ENCODE data around the gene PDZD2.
"Not testable (repeated sequence)": the region's sequence is repeated elsewhere in the genome, so short reads cannot be mapped to it uniquely, and the experiment has no call there.

Gene PDZD2

DNA sequence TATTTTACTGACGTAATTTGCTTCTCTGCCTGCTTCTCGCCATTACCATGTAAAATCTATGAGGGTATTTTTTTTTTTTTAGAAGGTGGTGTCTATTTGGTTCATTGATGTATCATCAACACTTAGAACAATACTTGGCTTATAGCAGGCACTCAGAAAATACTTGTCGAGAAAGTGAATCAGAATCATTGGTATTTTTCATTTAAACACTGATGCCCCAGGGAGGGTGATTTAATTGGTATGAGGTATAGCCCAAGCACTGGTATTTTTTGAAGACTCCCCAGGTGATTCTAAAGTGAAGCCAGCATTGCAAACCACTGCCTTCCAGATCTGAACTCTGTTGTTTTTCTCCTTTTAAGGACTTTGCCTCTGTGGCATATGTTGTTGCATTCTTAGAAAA is 16.6 kb downstream of the PDZD2 start:
- Mint-ChIP-seq H3K36me3 (no peaks in the 10 kb centered on the region), H3K27ac (no peak overlapping the region), H3K4me1 (ENCODE audit: low read depth) (no peaks in the 10 kb centered on the region), H3K27me3 (peaks cover 7% of the 10 kb centered on the region), H3K4me3 (no peak overlapping the region), H3K9me3 (ENCODE audit: low read depth) (no peaks in the 10 kb centered on the region)

DNA sequence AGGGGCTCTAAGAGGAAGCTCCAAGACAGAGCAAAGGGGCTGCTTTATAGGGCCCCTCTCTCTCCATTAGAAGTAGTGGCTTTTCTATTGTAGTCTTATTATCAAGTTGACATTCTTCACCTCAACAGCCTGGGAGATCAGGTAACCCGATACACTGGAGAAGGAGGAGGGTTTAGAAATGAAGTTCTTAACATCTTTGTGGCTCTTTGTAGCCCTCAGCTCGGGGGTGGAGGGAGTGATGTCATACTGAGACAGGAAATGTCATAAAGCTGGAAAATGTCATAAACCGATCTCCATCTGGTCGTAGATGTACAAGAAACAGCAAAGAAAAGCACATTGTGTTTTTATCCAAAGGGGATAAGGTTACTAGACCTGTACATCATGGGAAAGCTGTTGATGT is 17.9 kb downstream of the PDZD2 start:
- no peak overlapping the region for H3K4me3 Mint-ChIP-seq
- H3K9me3 Mint-ChIP-seq (ENCODE audit: low read depth), result no peaks in the 10 kb centered on the region
- no peaks in the 10 kb centered on the region for H3K4me1 Mint-ChIP-seq (ENCODE audit: low read depth)
- peaks cover 7% of the 10 kb centered on the region for H3K27me3 Mint-ChIP-seq
- no peaks in the 10 kb centered on the region for H3K36me3 Mint-ChIP-seq
- no peak overlapping the region for H3K27ac Mint-ChIP-seq

DNA sequence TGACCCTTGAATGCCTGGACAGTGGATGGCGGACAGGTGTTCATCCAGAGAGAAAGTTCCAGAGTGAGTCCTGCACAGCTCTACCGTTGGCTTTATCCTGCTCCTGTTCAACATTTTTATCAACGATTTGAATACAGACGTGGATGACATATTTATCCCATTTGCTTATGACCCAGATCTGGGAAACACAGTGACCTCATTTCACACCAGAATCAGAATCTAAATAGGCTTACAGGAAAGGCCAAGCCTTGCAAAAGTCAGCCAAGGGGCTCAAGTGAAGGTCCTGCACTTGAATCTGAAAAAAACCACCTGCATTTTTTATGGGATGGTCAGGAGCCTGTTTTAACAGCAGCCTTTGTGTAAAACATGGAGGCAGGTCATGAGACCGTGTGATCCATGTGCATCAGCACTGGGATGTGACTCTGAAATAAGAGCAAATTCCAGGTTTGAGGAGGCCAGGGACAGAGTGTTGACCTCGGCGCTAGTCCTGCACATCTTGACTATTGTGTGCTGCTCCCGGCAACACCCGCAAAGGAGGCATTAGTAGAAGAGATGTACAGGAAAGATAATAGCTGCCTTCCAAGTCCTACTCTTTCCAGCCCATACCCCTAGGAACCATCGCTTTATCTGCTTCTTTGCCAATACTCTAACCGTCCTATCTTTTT is 18.5 kb downstream of the PDZD2 start:
- no peaks in the 10 kb centered on the region for H3K9me3 Mint-ChIP-seq (ENCODE audit: low read depth)
- H3K27me3 Mint-ChIP-seq, result peaks cover 7% of the 10 kb centered on the region
- no peak overlapping the region for H3K4me3 Mint-ChIP-seq
- H3K27ac Mint-ChIP-seq, result no peak overlapping the region
- no peaks in the 10 kb centered on the region for H3K36me3 Mint-ChIP-seq
- no peaks in the 10 kb centered on the region for H3K4me1 Mint-ChIP-seq (ENCODE audit: low read depth)

DNA sequence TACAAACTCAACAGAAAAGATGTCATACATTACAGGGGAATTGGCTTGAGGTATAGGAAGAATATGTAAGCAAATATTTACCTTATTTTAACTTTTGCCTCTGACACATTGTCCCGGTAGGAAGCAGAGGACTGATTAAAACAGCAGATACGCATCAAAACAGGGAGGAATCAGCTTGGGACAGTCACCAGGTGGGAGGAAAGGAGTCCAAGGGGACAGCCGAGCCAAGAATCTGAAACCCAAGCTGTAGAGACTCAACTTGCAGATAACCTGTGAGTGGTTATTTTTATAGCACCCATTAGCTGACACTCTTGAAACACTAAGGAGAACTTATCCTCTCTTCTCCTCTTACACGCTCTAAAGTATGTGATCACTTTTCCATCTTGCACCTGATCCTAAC is 22.3 kb downstream of the PDZD2 start:
- H3K4me1 Mint-ChIP-seq (ENCODE audit: low read depth), result no peaks in the 10 kb centered on the region
- no peaks in the 10 kb centered on the region for H3K9me3 Mint-ChIP-seq (ENCODE audit: low read depth)
- H3K27me3 Mint-ChIP-seq, result peaks cover 7% of the 10 kb centered on the region
- no peak overlapping the region for H3K27ac Mint-ChIP-seq
- H3K36me3 Mint-ChIP-seq, result no peaks in the 10 kb centered on the region
- no peak overlapping the region for H3K4me3 Mint-ChIP-seq

DNA sequence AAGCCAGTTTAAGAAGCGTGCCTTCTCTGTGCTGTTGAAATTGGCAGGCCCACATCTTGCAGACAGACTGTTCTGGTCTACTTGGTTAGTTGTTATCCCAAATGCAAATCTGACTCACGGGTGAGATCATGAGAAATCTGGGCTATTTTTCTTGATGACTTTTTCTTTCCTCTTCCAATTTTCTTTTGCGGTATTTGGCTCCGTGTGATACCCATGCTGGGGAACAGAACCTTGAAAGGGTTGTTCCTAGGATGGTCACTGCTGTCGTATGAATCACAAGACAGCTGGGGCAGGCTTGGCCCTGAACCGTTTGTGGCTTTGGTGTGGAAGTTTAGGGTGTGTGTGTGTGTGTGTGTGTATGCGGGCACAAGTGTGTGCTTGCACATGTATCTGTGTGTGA is 24.6 kb downstream of the PDZD2 start:
- Mint-ChIP-seq H3K4me3 (no peak overlapping the region), H3K4me1 (ENCODE audit: low read depth) (no peaks in the 10 kb centered on the region), H3K27me3 (peaks cover 7% of the 10 kb centered on the region), H3K27ac (no peak overlapping the region), H3K9me3 (ENCODE audit: low read depth) (no peaks in the 10 kb centered on the region), H3K36me3 (no peaks in the 10 kb centered on the region)

DNA sequence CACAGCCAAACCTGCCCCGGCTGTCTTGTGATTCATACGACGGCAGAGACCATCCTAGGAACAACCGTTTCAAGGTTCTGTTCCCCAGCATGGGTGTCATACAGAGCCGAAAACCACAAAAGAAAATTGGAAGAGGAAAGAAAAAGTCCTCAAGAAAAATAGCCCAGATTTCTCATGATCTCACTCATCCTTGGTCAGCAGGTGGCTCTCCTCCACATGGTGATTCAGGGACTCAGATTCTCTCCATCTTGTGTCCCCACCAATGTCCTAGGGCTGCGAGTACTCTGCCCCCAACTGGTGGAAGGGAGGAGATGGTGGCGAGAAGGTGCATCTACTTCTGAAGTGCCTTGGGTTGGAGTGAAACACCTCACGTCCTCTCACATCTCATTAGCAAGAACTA is 25.6 kb downstream of the PDZD2 start:
- Mint-ChIP-seq H3K4me3 (no peak overlapping the region), H3K27me3 (peaks cover 5% of the 10 kb centered on the region), H3K36me3 (no peaks in the 10 kb centered on the region), H3K4me1 (ENCODE audit: low read depth) (no peaks in the 10 kb centered on the region), H3K9me3 (ENCODE audit: low read depth) (no peaks in the 10 kb centered on the region), H3K27ac (no peak overlapping the region)

DNA sequence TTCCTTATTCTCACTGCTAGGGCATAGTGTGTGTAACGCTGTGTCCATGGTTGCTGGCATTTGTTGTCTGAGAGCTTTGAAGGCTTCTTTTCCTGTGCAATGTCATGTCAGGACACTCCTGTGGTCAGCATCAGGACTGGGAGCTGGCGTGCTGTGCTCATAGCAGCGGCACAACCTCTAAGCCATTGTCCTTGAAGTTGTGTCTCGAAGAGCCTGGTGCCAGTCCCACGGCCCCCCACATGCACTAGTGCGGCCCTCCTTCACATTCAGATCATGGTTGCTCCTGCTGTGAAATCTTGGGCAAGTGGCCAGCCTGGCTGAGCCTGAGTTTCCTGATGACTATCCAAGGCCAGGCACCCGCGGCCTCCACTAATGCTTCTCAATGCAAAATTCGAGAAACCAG is 32.4 kb downstream of the PDZD2 start:
- Mint-ChIP-seq H3K4me1 (ENCODE audit: low read depth) (no peaks in the 10 kb centered on the region), H3K27ac (no peak overlapping the region), H3K27me3 (peaks cover 3% of the 10 kb centered on the region), H3K36me3 (no peaks in the 10 kb centered on the region), H3K4me3 (no peak overlapping the region), H3K9me3 (ENCODE audit: low read depth) (peaks cover 5% of the 10 kb centered on the region)

DNA sequence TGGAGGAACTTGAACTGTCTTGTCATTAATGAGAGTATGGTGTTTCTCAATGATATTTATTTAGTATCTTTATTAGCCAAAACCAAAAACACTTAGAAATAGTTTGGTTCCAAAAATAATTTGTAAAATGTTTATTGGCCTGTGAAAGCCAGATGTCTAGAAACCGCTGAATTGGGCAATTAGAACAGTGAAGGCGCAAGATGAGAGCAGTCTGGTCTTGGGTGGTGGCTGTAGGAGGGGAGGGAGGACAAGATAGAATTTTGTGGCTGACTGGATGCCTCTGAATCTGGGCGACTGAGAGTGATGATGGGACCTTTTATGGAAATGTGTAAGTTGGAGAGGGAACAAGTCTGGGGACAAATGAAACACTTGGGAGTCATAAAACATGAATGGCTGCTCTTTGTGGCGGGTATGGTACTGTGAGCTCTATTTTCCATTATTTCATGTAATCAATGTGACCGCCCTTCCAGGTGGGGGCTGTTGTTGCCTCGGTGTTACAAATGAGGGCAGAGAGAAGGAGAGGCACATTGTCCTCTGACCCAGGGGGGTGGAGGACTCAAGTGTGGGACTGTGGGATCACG is 35.5 kb downstream of the PDZD2 start:
- Mint-ChIP-seq H3K27me3 (no peaks in the 10 kb centered on the region), H3K27ac (no peak overlapping the region), H3K4me3 (no peak overlapping the region), H3K9me3 (ENCODE audit: low read depth) (peaks cover 5% of the 10 kb centered on the region), H3K4me1 (ENCODE audit: low read depth) (no peaks in the 10 kb centered on the region), H3K36me3 (no peaks in the 10 kb centered on the region)

DNA sequence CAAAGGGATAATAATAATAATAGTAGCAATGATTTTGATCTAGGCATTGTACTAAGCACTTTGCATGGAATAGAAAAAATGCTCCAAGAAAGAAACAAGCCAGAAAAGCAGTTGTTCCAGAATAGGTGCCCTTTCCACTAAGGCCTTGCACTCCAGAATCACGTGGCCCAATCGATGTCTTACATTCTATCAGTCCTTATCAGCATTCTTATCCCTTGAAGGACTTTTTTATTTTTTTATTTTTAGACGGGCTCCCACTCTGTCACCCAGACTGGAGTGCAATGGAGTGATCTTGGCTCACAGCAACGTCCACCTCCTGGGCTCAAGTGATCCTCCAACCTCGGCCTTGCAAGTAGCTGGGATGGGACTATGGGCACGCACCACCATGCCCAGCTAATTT is 36.5 kb downstream of the PDZD2 start:
- H3K4me1 Mint-ChIP-seq (ENCODE audit: low read depth), result no peaks in the 10 kb centered on the region
- H3K27ac Mint-ChIP-seq, result no peak overlapping the region
- H3K9me3 Mint-ChIP-seq (ENCODE audit: low read depth), result peaks cover 5% of the 10 kb centered on the region
- no peak overlapping the region for H3K4me3 Mint-ChIP-seq
- no peaks in the 10 kb centered on the region for H3K27me3 Mint-ChIP-seq
- H3K36me3 Mint-ChIP-seq, result no peaks in the 10 kb centered on the region

DNA sequence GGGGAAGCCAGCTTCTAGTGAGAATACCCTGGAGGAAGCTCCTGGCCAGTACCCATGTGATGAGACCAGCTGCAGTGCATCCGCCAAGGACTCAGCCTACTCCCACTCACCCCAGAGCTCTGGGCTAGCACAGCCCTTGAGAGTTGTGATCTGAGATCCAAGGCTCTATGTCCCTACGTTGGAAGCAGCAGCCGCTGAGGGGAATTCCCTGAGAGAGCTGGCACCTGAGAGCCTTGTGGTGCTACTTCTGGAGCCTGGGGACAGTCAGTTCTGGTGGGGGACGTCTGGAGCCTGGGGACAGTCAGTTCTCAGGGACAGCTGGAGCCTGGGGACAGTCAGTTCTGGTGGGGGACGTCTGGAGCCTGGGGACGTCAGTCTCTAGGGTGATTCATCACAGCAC is 39.2 kb downstream of the PDZD2 start:
- Mint-ChIP-seq H3K36me3 (no peaks in the 10 kb centered on the region), H3K4me3 (no peak overlapping the region), H3K9me3 (ENCODE audit: low read depth) (peaks cover 1% of the 10 kb centered on the region), H3K27ac (no peak overlapping the region), H3K27me3 (no peaks in the 10 kb centered on the region), H3K4me1 (ENCODE audit: low read depth) (no peaks in the 10 kb centered on the region)

DNA sequence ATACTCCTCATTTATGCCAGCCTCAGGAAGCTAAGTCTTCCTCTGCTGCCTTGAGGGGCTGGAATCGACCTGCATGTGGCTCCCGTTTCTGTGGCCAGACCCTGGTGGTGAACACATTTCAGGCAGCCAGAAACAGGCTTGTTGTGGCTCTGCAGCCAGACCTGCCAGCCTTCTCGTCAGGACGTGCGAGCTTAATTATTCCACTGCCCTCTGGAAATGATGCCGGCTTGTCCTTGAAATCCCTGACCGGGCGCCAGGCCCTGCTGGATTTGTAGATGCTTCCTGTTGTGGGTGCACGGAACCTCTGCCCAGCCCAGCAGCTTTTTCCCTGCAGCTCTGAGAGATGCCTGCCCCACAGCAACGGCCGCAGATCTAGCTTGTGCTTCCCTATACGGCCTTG is 41.6 kb downstream of the PDZD2 start:
- Mint-ChIP-seq H3K27ac (no peak overlapping the region), H3K27me3 (peaks cover 4% of the 10 kb centered on the region), H3K9me3 (ENCODE audit: low read depth) (no peaks in the 10 kb centered on the region), H3K4me1 (ENCODE audit: low read depth) (no peaks in the 10 kb centered on the region), H3K4me3 (no peak overlapping the region), H3K36me3 (no peaks in the 10 kb centered on the region)

DNA sequence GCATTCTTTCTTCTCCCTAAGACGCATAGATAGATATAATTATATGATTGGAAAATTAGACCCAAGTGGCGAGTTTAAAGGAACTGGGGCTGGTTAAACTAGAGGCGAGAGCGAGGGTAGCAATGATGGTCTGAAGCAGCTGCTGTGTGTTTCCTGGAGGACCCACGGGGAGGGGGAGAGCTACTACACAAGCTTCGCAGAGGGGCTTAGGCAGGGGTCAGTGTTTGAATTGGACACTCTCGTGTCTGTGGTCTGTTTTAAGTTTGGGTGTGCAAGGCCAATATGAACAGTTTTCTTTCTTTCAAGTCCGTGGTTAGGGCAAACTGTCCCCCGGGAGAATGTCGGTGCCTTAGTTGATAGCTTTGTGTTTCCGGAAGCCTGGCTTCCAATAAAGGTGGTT is 43.1 kb downstream of the PDZD2 start:
- Mint-ChIP-seq H3K36me3 (no peaks in the 10 kb centered on the region), H3K4me3 (no peak overlapping the region), H3K4me1 (ENCODE audit: low read depth) (no peaks in the 10 kb centered on the region), H3K9me3 (ENCODE audit: low read depth) (no peaks in the 10 kb centered on the region), H3K27me3 (peaks cover 4% of the 10 kb centered on the region), H3K27ac (no peak overlapping the region)

DNA sequence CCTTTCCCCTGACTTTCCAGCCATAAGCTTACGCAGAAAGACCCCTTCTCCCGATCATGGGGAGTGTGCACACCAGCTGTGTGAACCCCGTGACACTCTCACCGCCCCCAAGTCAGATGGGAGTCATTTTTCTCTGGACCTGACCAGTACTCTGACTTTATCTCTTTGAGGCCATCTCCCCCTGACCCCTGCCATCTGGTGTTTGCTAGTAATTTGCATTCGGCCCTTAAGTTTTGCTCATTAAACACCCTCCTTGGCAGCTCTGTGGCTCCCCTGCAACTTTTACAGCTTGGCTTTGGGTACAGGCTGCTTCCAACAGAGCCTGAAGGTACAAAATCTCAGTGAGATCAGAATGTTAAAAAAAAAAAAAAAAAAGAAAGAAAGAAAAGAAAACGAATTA is 43.9 kb downstream of the PDZD2 start:
- Mint-ChIP-seq H3K4me3 (no peak overlapping the region), H3K27me3 (peaks cover 4% of the 10 kb centered on the region), H3K9me3 (ENCODE audit: low read depth) (no peaks in the 10 kb centered on the region), H3K36me3 (no peaks in the 10 kb centered on the region), H3K27ac (no peak overlapping the region), H3K4me1 (ENCODE audit: low read depth) (no peaks in the 10 kb centered on the region)

DNA sequence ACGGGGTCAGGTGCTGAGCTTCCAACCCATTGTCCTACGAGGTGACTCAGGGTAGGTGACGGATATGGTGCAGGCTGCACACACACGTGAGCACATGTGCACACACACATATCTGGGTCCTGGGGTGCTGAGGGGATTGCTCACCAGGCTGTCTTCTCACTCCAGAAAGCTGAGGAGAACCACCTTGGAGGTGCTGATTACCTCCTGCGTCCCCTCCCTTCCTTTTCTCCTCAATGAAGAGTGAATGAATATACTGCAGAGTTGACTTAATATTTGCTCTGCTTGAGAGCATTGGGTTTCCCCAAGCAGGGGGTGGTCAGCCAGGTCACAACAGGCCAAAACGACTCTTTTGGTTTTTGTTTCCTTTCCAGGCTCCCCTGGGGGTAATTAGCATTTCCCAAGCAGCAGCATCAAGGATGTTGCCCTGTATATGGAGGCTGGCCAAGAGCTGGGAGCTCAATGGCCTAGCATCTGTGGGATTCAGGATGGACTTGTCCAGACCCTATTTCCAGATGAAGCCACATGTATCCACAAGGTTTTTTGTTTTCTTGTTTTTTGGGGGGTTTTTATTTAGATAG is 49.7 kb downstream of the PDZD2 start:
- Mint-ChIP-seq H3K36me3 (no peaks in the 10 kb centered on the region), H3K4me1 (ENCODE audit: low read depth) (no peaks in the 10 kb centered on the region), H3K9me3 (ENCODE audit: low read depth) (no peaks in the 10 kb centered on the region), H3K4me3 (no peak overlapping the region), H3K27ac (no peak overlapping the region), H3K27me3 (peaks cover 5% of the 10 kb centered on the region)

DNA sequence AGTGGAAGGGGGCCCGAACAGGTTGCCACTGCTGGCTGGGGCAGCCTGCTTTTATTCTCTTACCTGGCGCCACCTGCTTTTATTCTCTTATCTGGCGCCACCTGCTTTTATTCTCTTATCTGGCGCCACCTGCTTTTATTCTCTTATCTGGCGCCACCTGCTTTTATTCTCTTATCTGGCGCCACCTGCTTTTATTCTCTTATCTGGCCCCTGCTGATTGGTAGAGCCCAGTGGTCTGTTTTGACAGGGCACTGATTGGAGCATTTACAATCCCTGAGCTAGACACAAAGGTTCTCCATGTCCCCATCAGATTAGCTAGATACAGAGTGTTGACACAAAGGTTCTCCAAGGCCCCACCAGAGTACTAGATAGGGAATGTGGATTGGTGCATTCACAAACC is 52.5 kb downstream of the PDZD2 start:
- H3K4me3 Mint-ChIP-seq; H3K9me3 Mint-ChIP-seq (ENCODE audit: low read depth); H3K4me1 Mint-ChIP-seq (ENCODE audit: low read depth): not testable (repeated sequence)

More for the DNA sequence above, 52.5 kb downstream of the PDZD2 start:
- not testable (repeated sequence) for H3K36me3 Mint-ChIP-seq, H3K27me3 Mint-ChIP-seq, H3K27ac Mint-ChIP-seq
